Measurements from ENCODE around the gene ERCC6L2.

The ERCC6L2 gene

GRCh38 chr9:95924987-95925386 lies 49.5 kb downstream of the ERCC6L2 start:
- no peak for DNase-seq (ENCODE audit: low spot score)

DNA sequence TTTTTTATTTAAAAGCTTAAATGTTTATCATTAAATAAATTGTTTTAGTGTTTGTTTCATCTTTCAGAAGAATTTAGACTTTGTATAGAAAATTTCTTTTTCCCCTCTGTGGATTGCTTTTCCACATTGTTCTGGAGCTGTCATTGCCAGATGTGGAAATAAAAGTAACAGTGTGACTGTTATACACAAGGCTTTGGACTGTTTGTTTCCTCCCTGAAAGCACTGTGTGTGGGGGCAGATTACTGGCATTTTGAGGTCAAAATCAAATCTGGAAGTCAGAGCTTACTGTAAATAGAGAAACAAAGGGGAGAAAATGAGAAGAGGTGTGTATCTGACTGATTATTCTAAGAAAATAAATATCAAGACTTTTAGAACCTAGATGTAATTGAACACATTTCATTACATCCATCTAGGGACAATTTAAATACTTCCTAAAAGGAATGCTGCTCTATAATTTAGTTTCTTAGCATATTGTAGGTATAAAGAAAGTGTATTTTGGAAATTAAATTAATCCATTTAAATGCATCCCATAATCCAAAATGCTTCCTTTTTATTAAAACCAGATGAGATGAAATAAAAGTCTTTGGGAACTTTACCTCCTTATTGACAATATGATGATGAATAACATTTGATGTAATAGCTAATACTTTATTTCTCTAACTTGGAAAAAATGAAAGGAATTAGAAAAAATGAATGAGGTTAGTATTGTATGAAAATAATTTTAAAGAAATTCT lies 51.9 kb downstream of the ERCC6L2 start:
- DNase-seq (ENCODE audit: low spot score), result no peak

DNA sequence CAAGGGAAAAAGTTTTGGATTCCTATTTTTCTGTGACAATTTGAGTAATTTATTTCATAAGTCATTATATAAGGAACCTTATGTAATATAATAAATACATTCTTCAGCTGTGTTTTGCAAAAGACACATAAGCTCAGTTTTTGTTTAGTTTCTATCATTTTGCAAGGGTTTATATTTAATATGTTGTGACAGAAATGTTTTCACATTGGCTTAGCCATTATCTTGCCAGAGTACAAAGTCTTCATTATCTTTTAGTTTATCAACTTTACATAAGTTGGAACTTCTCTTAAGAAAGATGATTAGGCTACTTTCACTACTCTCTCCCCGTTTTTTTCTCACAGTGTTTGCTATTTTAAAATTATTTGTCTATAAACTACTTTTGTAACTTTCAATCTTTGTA lies 54.8 kb downstream of the ERCC6L2 start:
- DNase-seq (ENCODE audit: low spot score), result no peak

DNA sequence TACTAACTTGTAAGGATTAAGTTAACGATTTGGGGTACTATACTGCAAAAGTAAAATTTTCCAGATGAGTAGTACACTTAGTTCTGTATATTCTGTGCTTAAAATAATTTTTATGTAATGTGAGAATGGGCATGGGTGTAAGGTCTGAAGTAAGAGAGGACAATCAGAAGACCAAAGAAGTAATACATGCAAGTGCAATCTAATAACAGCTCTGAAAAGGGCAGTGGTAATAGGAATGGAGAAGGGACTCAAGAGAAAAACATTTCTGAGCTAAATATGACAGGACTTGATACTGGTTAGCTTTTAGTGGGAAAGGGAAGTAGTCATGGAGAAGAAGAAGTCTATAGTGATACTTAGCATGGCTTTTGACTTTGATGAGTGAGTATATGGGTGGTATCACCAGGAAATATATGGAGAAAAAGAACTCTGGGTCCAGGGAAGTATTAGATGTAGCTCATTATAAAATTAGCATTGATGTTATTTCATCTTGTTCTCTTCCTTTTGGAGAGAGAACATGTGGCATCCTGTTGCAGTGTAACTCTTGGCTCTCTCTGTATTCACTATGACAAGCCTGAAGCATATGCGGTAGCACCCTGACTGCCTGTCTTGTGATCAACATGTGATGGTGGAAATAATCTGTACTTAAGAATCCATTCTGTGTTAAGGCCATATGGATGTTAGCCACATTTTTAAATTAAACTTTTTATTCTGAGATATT lies 60.5 kb downstream of the ERCC6L2 start:
- DNase-seq (ENCODE audit: low spot score), result no peak

DNA sequence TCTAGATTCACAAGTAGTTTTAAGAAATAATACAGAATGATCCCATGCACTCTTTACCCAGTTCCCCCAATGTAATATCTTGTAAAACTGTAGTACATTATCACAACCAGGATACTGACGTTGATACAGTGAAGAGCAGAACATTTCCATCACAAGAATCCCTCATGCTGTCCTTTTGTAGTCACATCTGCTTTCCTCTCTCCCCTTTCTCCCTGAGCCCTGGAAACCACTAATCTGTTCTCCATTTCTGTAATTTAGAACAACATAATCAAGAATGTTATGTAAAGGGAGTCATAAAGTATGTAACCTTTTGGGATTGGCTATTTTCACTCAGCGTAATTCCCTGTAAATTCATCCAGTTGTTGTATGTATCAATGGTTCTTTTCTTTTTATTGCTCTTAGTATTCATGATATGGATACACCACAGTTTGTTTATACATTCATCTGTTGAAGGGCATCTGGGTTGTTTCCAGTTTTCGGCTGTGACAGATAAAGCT lies 61.1 kb downstream of the ERCC6L2 start:
- DNase-seq (ENCODE audit: low spot score), result no peak

DNA sequence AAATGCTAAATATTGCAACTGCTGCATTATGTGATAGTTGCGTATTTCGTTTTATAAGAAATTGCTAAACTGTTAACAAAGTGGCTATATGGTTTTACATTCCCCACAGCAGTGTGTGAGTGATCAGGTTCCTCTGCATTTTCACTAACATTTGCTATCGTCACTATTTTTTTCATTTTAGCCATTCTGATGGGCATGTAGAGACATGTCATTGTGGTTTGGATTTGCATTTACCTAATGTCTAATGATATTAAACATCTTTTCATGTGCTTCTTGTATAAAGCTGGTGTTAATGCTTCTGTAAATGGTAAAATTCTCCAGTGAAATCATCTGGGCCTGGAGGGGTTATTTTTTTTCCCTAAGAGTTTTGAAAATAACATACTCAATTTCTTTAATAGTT lies 61.6 kb downstream of the ERCC6L2 start:
- no peak for DNase-seq (ENCODE audit: low spot score)

DNA sequence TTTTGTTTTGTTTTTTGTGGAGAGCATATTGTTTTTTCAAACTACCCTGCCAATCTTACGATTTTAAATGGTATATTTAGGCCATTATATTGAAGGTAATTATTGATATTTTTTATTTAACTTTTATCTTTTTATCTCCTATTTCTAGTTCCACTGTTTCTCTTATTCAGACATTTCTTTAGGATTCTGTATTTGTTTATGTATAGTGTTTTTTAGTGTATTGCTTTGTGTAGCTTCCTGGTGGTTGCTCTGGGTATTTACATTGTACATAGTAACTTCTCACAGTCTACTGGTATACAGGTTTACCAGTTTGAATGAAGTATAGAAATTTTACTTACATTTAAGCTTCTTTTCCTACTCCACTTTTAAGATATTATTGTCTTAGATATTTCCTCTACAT lies 63.2 kb downstream of the ERCC6L2 start:
- DNase-seq (ENCODE audit: low spot score), result no peak

- DNase-seq (ENCODE audit: low spot score), result no peak
These were observed 64.0 kb downstream of the ERCC6L2 start for GRCh38 chr9:95939472-95939871.

- DNase-seq (ENCODE audit: low spot score), result no peak
These were observed 64.8 kb downstream of the ERCC6L2 start for GRCh38 chr9:95940265-95940664.

DNA sequence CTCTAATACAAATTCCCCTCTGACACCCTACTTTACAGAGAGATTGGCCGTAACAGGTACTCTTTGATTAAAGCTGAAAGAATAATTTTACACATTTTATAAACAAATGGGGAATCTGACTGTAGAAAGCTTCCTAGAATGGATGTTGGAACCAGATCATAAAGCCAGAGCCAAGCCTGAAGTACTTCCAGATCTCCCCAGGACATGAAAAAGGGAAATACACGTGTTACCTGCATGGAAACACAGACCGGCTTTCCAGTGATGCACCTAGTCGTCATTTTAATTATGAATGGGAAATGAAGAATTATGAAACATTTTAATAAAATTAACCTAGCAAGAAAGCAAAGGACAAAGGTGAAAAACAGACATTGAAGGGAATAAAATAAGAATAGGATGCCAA lies 66.5 kb downstream of the ERCC6L2 start:
- peak; percentile 72 for DNase-seq (ENCODE audit: low spot score)

GRCh38 chr9:95947118-95947517 lies 71.6 kb downstream of the ERCC6L2 start:
- DNase-seq (ENCODE audit: low spot score), result no peak

DNA sequence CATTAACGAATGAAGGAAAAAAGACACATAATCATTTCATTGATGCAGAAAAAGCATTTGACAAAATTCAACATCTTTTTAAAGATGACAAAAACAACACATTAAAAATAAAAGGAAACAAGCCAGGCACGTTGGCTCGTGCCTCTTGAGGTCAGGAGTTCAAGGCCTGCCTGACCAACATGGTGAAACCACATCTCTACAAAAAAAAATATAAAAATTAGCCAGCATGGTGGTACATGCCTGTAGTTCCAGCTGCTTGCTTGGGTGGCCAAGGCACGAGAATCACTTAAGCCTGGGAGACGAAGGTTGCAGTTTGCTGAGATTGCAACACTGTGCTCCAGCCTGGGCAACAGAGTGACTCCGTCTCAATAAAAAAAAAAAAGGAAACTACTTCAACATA lies 77.0 kb downstream of the ERCC6L2 start:
- no peak for DNase-seq (ENCODE audit: low spot score)

GRCh38 chr9:95953986-95954385 lies 78.5 kb downstream of the ERCC6L2 start:
- DNase-seq (ENCODE audit: low spot score), result no peak

DNA sequence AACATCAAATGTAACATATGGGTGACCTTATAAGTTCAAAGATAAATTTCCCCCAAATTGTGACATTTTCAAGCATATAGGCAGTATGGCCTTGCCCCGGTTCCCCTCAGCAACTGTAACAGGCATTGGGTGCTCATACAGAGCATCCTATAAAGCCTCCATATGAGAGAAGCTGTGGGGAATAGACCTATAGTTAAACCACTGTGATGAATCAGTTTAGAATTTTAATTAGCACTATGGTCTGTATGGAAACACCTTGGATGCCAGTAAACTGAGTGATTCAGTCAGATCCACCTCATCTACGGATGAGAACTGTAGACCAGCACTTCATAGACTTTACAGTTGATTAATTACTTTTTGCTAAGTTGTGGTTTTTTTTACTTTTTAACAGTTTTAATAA lies 79.4 kb downstream of the ERCC6L2 start:
- DNase-seq (ENCODE audit: low spot score), result no peak

DNA sequence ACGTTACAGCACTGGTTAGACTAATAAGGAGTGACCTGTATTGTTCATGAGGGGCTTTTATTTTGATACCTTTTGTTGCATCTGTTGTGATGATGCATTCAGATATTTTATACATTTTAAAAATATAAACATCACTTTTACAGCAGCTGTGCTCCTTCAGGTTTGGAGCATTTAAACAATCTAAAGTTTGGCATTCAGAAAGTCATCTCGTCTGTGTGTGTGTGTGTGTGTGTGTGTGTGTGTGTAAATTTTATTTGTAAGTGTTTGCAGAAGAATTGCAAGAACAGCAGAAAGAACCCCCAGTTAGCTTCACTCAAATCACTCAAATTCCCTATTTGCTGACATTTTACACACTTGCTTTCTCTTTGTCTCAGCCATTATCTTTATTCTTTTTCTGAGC lies 87.4 kb downstream of the ERCC6L2 start:
- no peak for DNase-seq (ENCODE audit: low spot score)

GRCh38 chr9:95963659-95964058 lies 88.2 kb downstream of the ERCC6L2 start:
- no peak for DNase-seq (ENCODE audit: low spot score)

DNA sequence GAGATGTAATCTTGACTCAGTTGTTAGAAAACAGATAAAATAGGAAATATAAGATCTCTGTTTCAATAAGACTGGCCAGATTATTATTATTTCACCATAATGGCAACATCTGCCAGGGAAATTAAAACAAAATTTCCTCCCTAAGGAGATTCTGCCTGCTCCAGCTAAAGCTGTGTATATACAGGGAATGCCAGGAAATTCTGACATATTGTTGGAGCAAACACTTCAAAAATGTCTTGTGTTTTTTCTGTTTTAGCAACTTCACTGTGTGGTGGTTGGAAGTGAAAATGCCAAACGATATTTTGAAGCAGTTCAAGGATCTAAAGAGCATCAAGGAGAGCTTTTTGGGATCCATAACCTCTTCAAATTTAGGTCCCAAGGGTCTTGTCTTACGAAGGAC lies 90.8 kb downstream of the ERCC6L2 start:
- DNase-seq (ENCODE audit: low spot score), result no peak

DNA sequence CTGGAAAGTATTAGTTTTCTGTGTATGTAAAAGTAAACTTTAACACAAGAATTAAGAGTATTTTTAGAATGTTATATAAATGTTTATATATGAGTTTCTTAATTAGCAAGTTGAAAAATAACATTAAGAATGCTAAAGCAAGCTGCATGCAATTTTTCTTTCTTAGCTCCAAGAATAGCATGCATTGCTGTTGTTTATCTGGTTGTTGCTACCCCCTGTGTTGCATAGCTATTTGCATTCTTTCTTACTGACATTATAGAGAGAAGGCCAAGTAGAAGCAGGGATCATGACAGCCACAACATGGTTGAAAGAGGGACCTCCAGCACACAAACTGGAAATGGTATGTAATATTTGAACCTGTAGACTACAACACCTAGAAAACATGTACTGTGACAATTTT lies 94.8 kb downstream of the ERCC6L2 start:
- no peak for DNase-seq (ENCODE audit: low spot score)

DNA sequence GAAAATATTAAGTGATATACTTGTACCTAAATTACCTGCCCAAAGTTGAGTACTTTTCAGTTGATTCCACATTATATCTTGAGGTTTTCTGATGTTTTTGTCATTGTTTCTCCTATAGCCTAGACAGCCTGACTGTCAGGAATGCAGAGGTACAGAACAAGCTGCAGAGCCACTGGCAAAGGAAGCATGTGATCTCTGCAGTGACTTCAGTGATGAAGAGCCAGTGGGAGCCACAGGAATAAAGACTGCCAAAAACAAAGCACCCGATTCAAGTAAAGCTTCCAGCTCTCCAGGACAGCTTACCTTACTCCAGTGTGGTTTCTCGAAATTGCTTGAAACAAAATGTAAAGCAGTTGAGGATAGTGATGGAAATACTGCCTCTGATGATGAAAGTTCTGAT lies 96.3 kb downstream of the ERCC6L2 start:
- peak; percentile 13 for DNase-seq (ENCODE audit: low spot score)

DNA sequence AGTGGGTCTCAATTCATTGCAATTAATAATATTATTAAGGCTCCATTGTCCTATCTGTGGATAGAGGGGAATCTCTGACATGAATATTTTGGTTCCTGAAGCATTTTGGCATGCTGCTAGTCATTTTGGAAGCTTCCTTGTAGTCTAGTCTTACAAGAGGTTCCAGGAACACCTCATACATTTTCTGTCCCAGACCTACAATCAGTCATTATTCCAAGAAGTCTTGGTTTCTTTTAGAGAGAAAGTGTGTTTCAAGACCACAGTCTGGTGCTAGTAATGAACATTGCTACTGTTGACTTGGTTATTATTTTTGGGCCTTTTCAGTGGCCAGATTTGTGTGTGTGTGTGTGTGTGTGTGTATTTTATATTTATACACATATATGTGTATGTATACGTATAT lies 98.9 kb downstream of the ERCC6L2 start:
- DNase-seq (ENCODE audit: low spot score), result no peak

GRCh38 chr9:95977371-95977770 lies 101.9 kb downstream of the ERCC6L2 start:
- no peak for DNase-seq (ENCODE audit: low spot score)

DNA sequence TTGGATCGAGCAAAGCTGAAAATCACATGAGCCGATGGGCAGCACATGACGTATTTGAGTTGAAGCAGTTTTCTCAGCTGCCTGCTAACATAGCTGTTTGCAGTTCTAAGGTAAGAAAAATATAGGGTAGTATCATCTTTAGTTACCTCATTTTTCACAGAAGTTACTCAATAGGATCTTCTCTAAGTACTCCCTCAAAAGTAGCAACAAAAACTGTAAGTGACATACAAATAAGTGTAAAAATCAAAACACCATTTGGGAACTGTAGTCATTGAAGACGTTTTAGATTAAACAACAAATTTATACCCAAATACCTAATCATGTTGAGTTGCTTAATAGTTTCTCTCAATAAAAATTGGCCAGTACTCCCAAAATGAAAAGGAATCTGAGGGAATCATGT lies 102.6 kb downstream of the ERCC6L2 start:
- DNase-seq (ENCODE audit: low spot score), result no peak

DNA sequence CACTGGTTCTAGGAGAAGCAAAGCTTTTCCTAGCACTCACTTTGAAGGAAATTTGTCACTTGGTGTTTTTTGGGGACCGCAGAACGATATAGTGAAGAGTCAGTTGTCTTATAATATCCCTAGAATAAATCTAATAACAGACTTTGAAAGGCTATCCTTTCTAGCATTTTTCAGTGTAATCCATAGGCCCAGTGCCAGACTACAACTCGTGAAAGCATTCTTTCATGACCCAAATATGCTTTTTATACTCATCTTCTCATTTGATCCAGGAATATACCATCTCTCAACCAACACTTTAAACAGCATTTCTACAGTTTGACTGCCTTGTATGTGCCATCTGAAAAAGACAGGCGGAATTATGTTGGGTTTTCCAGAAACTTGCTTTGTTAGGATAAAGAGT lies 104.0 kb downstream of the ERCC6L2 start:
- DNase-seq (ENCODE audit: low spot score), result peak; percentile 11
